SU-DHL-6 (cell line): ENCODE data around the gene ARL16.

Source experiments
- H2AFZ ChIP-seq: fragments of 200-600 bp; sonication (generic); 2 replicates; pipeline ENCODE4 v1.6.1; 2014; ENCODE audit warnings: low read depth, mild to moderate bottlenecking, moderate library complexity, mixed read lengths, antibody characterized with exemption, low read length; ENCODE audit not compliant: severe bottlenecking
- H3F3A ChIP-seq: fragments of 200-600 bp; shearing (Covaris generic); 2 replicates; pipeline ENCODE4 v1.6.0; 2016; ENCODE audit warnings: antibody characterized with exemption, mild to moderate bottlenecking; ENCODE audit not compliant: insufficient read depth
- H3K27ac ChIP-seq: fragments of 200-600 bp; sonication (generic); 2 replicates; pipeline ENCODE4 v1.5.1; 2016; ENCODE audit warnings: low read depth, mild to moderate bottlenecking, low read length, moderate library complexity, mixed read lengths
- H3K27me3 ChIP-seq: fragments of 200-600 bp; sonication (generic), shearing (Covaris generic); 2 replicates; pipeline ENCODE4 v1.6.0; 2014; ENCODE audit warnings: mild to moderate bottlenecking, low read length
- H3K36me3 ChIP-seq: fragments of 200-600 bp; sonication (generic); 2 replicates; pipeline ENCODE4 v1.6.1; 2014; ENCODE audit warnings: mild to moderate bottlenecking, low read length, mixed read lengths
- H3K4me2 ChIP-seq: fragments of 300-600, 200-600 bp; shearing (Covaris generic), sonication (generic); 2 replicates; pipeline ENCODE4 v1.6.0; 2014; ENCODE audit warnings: low read length, low read depth, mild to moderate bottlenecking; ENCODE audit not compliant: poor library complexity, severe bottlenecking
- H3K4me3 ChIP-seq: fragments of 200-600 bp; sonication (generic); 2 replicates; pipeline ENCODE4 v1.5.1; 2014; ENCODE audit warnings: antibody characterized with exemption, low read length, mild to moderate bottlenecking, mixed read lengths; ENCODE audit not compliant: insufficient read depth, poor library complexity, severe bottlenecking
- H3K79me2 ChIP-seq: fragments of 200-600 bp; sonication (generic); 2 replicates; pipeline ENCODE4 v1.6.1; 2014; ENCODE audit warnings: mild to moderate bottlenecking, low read length, moderate library complexity; ENCODE audit not compliant: insufficient read depth
- H3K9ac ChIP-seq: fragments of 200-600 bp; sonication (generic); 2 replicates; pipeline ENCODE4 v1.7.0; 2014; ENCODE audit warnings: mild to moderate bottlenecking, low read length
- H3K9me2 ChIP-seq: fragments of 200-600 bp; sonication (generic); replicated peaks from 2 replicates; pipeline ENCODE4 v1.6.1; 2014; ENCODE audit warnings: low read length; ENCODE audit not compliant: insufficient read depth
- H3K9me3 ChIP-seq: fragments of 200-600 bp; sonication (generic); 2 replicates; pipeline ENCODE4 v1.6.1; 2014; ENCODE audit warnings: low read length, mixed read lengths; ENCODE audit not compliant: insufficient read depth
- H4K20me1 ChIP-seq: fragments of 200-600 bp; sonication (generic); 2 replicates; pipeline ENCODE4 v1.6.1; 2014; ENCODE audit warnings: low read depth, mild to moderate bottlenecking, antibody characterized with exemption, low read length, moderate library complexity, mixed read lengths
- EZH2phosphoT487 ChIP-seq: fragments of 200-600 bp; sonication (generic), shearing (Covaris generic); conservative IDR thresholded peaks from 2 replicates; pipeline ENCODE4 v1.6.1; 2018; ENCODE audit warnings: mild to moderate bottlenecking, antibody characterized with exemption, low read length, moderate library complexity, mixed read lengths
- TF ChIP-seq, protein P1 (sequence below): fragments of 200-600 bp; sonication (generic); IDR thresholded peaks from one replicate; pipeline ENCODE4 v1.5.1; 2017; ENCODE audit warnings: antibody characterized with exemption, mild to moderate bottlenecking, low read length, moderate library complexity; ENCODE audit not compliant: insufficient read depth, poor library complexity, severe bottlenecking

Gene ARL16

DNA sequence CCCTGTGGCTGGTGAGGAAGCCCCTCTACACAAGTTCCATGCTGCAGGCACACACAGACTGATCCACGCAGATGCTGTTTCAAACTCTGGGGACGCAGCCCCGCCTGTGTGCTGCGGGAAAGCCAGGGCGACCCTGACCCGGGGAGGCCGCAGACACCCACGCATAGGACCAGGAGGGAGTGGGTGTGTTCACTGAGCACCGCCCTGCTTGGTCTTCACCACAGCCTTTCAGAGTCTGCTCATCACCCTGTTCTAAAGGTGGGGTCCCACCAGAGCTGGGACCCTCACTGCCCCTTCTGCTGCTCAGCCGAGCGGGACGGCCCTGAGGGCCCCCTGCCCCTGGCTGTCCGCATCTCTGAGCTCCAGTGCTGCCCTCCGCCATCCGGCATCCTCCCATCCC, 39.1 kb downstream of the ARL16 start:
- no peaks in the 10 kb centered on the region for H3K36me3 ChIP-seq
- H3K9ac ChIP-seq, result no peak overlapping the region
- H3K4me2 ChIP-seq, result no peak overlapping the region
- H3K27me3 ChIP-seq, result no peaks in the 10 kb centered on the region
- H3K9me2 ChIP-seq, result no peaks in the 10 kb centered on the region
- no peaks in the 10 kb centered on the region for H4K20me1 ChIP-seq
- no peak overlapping the region for H2AFZ ChIP-seq
- no peak overlapping the region for H3K27ac ChIP-seq
- no peaks in the 10 kb centered on the region for H3K79me2 ChIP-seq
- no peaks in the 10 kb centered on the region for H3K9me3 ChIP-seq
- TF ChIP-seq, protein P1, sequence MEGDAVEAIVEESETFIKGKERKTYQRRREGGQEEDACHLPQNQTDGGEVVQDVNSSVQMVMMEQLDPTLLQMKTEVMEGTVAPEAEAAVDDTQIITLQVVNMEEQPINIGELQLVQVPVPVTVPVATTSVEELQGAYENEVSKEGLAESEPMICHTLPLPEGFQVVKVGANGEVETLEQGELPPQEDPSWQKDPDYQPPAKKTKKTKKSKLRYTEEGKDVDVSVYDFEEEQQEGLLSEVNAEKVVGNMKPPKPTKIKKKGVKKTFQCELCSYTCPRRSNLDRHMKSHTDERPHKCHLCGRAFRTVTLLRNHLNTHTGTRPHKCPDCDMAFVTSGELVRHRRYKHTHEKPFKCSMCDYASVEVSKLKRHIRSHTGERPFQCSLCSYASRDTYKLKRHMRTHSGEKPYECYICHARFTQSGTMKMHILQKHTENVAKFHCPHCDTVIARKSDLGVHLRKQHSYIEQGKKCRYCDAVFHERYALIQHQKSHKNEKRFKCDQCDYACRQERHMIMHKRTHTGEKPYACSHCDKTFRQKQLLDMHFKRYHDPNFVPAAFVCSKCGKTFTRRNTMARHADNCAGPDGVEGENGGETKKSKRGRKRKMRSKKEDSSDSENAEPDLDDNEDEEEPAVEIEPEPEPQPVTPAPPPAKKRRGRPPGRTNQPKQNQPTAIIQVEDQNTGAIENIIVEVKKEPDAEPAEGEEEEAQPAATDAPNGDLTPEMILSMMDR, result no peak
- TF ChIP-seq EZH2phosphoT487, result no peak
- no peak overlapping the region for H3K4me3 ChIP-seq
- no peaks in the 10 kb centered on the region for H3F3A ChIP-seq

DNA sequence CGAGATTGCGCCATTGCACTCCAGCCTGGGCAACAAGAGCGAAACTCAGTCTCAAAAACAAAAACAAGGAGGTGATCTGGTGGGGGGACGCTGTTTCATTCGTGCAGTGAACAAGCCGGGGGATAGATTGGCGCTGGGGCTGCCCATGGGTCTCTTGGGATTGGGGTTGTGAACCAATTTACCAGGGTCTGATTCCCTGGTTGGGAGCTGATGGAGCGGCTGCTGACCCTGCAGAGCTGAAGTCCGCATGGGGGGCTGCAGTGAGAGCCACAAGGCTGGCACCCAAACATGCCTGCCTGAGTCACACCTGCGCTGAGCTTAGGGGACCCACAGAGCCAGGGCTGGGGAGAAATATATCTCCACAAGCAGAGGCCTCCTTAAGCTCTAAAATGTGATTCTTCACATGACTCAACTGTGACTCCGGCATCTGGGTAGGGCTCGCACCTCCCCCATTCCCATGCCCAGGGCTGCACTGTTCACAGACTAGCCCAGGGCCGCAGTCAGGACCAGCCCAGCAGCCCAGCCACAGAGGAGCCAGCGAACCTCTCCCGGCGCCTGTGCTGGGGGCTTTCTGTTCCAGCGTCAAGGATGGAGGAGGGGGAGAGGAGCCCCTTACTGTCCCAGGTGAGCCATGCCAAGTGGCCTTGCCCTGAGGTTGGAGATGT, 41.6 kb downstream of the ARL16 start:
- no peak overlapping the region for H3K4me2 ChIP-seq
- no peaks in the 10 kb centered on the region for H3K36me3 ChIP-seq
- no peak overlapping the region for H3K4me3 ChIP-seq
- H3F3A ChIP-seq, result no peaks in the 10 kb centered on the region
- no peaks in the 10 kb centered on the region for H3K27me3 ChIP-seq
- no peak overlapping the region for H3K27ac ChIP-seq
- no peak overlapping the region for H2AFZ ChIP-seq
- H3K9ac ChIP-seq, result no peak overlapping the region
- no peaks in the 10 kb centered on the region for H3K79me2 ChIP-seq
- no peak for TF ChIP-seq EZH2phosphoT487
- TF ChIP-seq, protein P1, result no peak
- H4K20me1 ChIP-seq, result no peaks in the 10 kb centered on the region
- no peaks in the 10 kb centered on the region for H3K9me2 ChIP-seq
- no peaks in the 10 kb centered on the region for H3K9me3 ChIP-seq

DNA sequence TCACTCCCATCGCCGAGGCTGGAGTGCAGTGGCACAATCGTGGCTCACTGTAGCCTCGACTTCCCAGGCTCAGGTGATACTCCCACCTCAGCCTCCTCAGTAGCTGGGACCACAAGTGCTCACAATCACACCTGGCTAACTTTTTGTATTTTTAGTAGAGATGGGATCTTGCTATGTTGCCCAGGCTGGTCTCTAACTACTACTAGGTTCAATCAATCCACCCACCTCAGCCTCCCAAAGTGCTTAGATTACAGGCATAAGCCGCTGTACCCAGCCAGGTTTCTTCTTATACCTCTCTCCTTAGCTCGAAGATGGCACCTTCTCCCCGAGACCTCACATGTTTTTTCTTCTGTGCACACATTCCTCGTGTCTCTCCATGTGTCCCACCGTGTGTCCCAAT, 43.6 kb downstream of the ARL16 start:
- Histone ChIP-seq H3K79me2 (peaks cover 17% of the 10 kb centered on the region), H3K4me2 (no peak overlapping the region), H3K36me3 (no peaks in the 10 kb centered on the region), H3K27me3 (no peaks in the 10 kb centered on the region), H3F3A (no peaks in the 10 kb centered on the region), H2AFZ (no peak overlapping the region), H3K27ac (no peak overlapping the region), H4K20me1 (no peaks in the 10 kb centered on the region; the same call in 1 of the 2 replicates), H3K9me2 (no peaks in the 10 kb centered on the region), H3K9ac (no peak overlapping the region), H3K9me3 (no peaks in the 10 kb centered on the region), H3K4me3 (no peak overlapping the region)
- TF ChIP-seq, protein P1, result no peak
